HG03175 (cell line): ENCODE results near the gene PPP2R5E.
A peak's percentile ranks its signal among the peaks of the same experiment; 100 is the strongest.
"Not testable (repeated sequence)": the region's sequence is repeated elsewhere in the genome, so short reads cannot be mapped to it uniquely, and the experiment has no call there.

Experiments used
- ATAC-seq: cut with Tn5 transposase; IDR thresholded peaks from one replicate; pipeline ENCODE4 v1.9.1; 2021; ENCODE audit warnings: mild to moderate bottlenecking, moderate library complexity; ENCODE audit not compliant: unreplicated experiment

The PPP2R5E gene

GRCh38 chr14:63543000-63543825, at the start of gene PPP2R5E:
Gene PPP2R5E, minus strand, starts transcription at chr14:63543377. Its CDS starts 3,692 bp downstream, at chr14:63539685.
- ATAC-seq: peak; percentile 96

GRCh38 chr14:63583046-63583445, 39.9 kb upstream of the PPP2R5E start:
- not testable (repeated sequence) for ATAC-seq

- no peak for ATAC-seq
These were observed 38.3 kb upstream of the PPP2R5E start for GRCh38 chr14:63581491-63581890.

GRCh38 chr14:63578300-63578699, 35.1 kb upstream of the PPP2R5E start:
- no peak for ATAC-seq

- ATAC-seq: no peak
These were observed 30.4 kb upstream of the PPP2R5E start for GRCh38 chr14:63573581-63573980.

GRCh38 chr14:63565448-63565847, 22.3 kb upstream of the PPP2R5E start:
- ATAC-seq: no peak

GRCh38 chr14:63564318-63564717, 21.1 kb upstream of the PPP2R5E start:
- ATAC-seq: no peak

GRCh38 chr14:63563370-63564026, 20.3 kb upstream of the PPP2R5E start:
- ATAC-seq: no peak

- ATAC-seq: no peak
These were observed 19.2 kb upstream of the PPP2R5E start for GRCh38 chr14:63562405-63562804.

GRCh38 chr14:63555572-63555971, 12.4 kb upstream of the PPP2R5E start:
- no peak for ATAC-seq

GRCh38 chr14:63551332-63551731, 8.2 kb upstream of the PPP2R5E start:
- ATAC-seq: no peak

GRCh38 chr14:63547798-63548335, 4.7 kb upstream of the PPP2R5E start:
- no peak for ATAC-seq

GRCh38 chr14:63545431-63545830, 2.3 kb upstream of the PPP2R5E start:
- ATAC-seq: no peak

GRCh38 chr14:63544591-63545299, 1.6 kb upstream of the PPP2R5E start:
- no peak for ATAC-seq

- peak; percentile 23 for ATAC-seq
These were observed 739 bp upstream of the PPP2R5E start for GRCh38 chr14:63543826-63544406.

- peak; percentile 3 for ATAC-seq
These were observed 762 bp downstream of the PPP2R5E start for GRCh38 chr14:63542231-63542999.

- no peak for ATAC-seq
These were observed 7.3 kb downstream of the PPP2R5E start for GRCh38 chr14:63535918-63536317.

GRCh38 chr14:63533474-63533873, 9.7 kb downstream of the PPP2R5E start:
- no peak for ATAC-seq

- peak; percentile 100 for ATAC-seq
These were observed 18.5 kb downstream of the PPP2R5E start for GRCh38 chr14:63524537-63525155.
